HepG2 (cell line): ENCODE measurements around the gene TRIM8. TPM values are rescaled to one million over a fixed set of nuclear protein-coding genes. Genes with fewer than 3 reads are reported as not detected.

Source experiments
- ELF1 ChIP-seq: sonication (generic); formaldehyde crosslinking; IDR thresholded peaks from 2 replicates; pipeline ENCODE4 v1.4.0; 2020; ENCODE audit warnings: missing genetic modification reagents
- GABPA ChIP-seq, 2 experiments: IDR thresholded peaks; 2 replicates each; pipeline ENCODE4 v1.6.1; 2011 to 2016; ENCODE audit warnings: low read depth in 2 of 2, low read length in 1 of 2, missing biosample characterization in 1 of 2, missing genetic modification characterization in 1 of 2
- HMG20B ChIP-seq: conservative IDR thresholded peaks from 2 replicates; pipeline ENCODE4 v1.6.1; 2016; ENCODE audit warnings: missing genetic modification reagents, missing compliant biosample characterization
- KAT7 ChIP-seq: IDR thresholded peaks from 2 replicates; pipeline ENCODE4 v1.6.1; 2018; ENCODE audit warnings: borderline replicate concordance, missing compliant biosample characterization
- KLF12 ChIP-seq: sonication (generic); formaldehyde crosslinking; IDR thresholded peaks from 2 replicates; pipeline ENCODE4 v1.4.0; 2020; ENCODE audit warnings: missing genetic modification reagents, borderline replicate concordance
- MAFF ChIP-seq: IDR thresholded peaks from 2 replicates; pipeline ENCODE4 v1.6.1; 2011; ENCODE audit warnings: low read depth, low read length, improper control_type of control experiment
- MTA1 ChIP-seq: sonication (generic); formaldehyde crosslinking; IDR thresholded peaks from 2 replicates; pipeline ENCODE4 v1.4.0; 2020; ENCODE audit warnings: missing genetic modification reagents, mild to moderate bottlenecking, borderline replicate concordance
- PHF5A ChIP-seq: IDR thresholded peaks from one replicate; pipeline ENCODE4 v1.6.1; 2018; ENCODE audit warnings: low read depth, missing genetic modification reagents; ENCODE audit not compliant: unreplicated experiment
- SRY ChIP-seq: sonication (generic); formaldehyde crosslinking; IDR thresholded peaks from 2 replicates; pipeline ENCODE4 v1.8.0; 2022; ENCODE audit warnings: mild to moderate bottlenecking, missing genetic modification reagents
- TOPORS ChIP-seq: sonication (generic); formaldehyde crosslinking; IDR thresholded peaks from 2 replicates; pipeline ENCODE4 v1.8.0; 2023; ENCODE audit warnings: mild to moderate bottlenecking, missing genetic modification reagents
- ZFP82 ChIP-seq: sonication (generic); formaldehyde crosslinking; IDR thresholded peaks from 2 replicates; pipeline ENCODE4 v1.5.1; 2020; ENCODE audit warnings: mild to moderate bottlenecking, missing genetic modification reagents, borderline replicate concordance
- ZNF460 ChIP-seq: sonication (generic); formaldehyde crosslinking; IDR thresholded peaks from 2 replicates; pipeline ENCODE4 v1.5.1; 2020; ENCODE audit warnings: missing genetic modification reagents, mild to moderate bottlenecking, borderline replicate concordance
- polyA plus RNA-seq, 8 experiments: library from polyadenylated mRNA; depleted of rRNA in 3 of 8; stranded (reverse) in 7 of 8; unstranded in 1 of 8; fragments of >200 nt; fragmentation: Illumina TruSeq in 4 of 8; extraction: Trizol in 4 of 8; gene quantifications; 2 replicates each; pipeline versions ENCODE4 v1.2.1 to v1.2.3, GENCODE V29; 2011 to 2016; ENCODE audit warnings: low read depth in 4 of 8, missing spikeins in 1 of 8, mixed read lengths in 1 of 8; ENCODE audit not compliant: insufficient read depth in 1 of 8
- total RNA-seq, 5 experiments: library from RNA; depleted of rRNA; stranded (reverse); fragments of >200 nt; fragmentation: Illumina TruSeq; extraction: Trizol; gene quantifications; 2 replicates each; pipeline ENCODE4 v1.2.3, GENCODE V29; 2016; ENCODE audit warnings: low read depth in 1 of 5
- TF ChIP-seq, protein P1 (sequence below): sonication (generic); formaldehyde crosslinking; IDR thresholded peaks from 2 replicates; pipeline ENCODE4 v1.4.0; 2020; ENCODE audit warnings: missing genetic modification reagents
- TF ChIP-seq, protein P2 (sequence below): sonication (generic); formaldehyde crosslinking; IDR thresholded peaks from 2 replicates; pipeline ENCODE4; 2020; ENCODE audit warnings: missing genetic modification reagents, mild to moderate bottlenecking, borderline replicate concordance
- TF ChIP-seq, protein P3 (sequence below): sonication (generic); formaldehyde crosslinking; IDR thresholded peaks from 2 replicates; pipeline ENCODE4 v1.8.0; 2022; ENCODE audit warnings: mild to moderate bottlenecking, missing genetic modification reagents, moderate library complexity
- TF ChIP-seq, protein P4 (sequence below): sonication (generic); formaldehyde crosslinking; IDR thresholded peaks from 2 replicates; pipeline ENCODE4 v1.8.1; 2023; ENCODE audit warnings: mild to moderate bottlenecking, missing genetic modification reagents
- TF ChIP-seq, protein P5 (sequence below): sonication (generic); formaldehyde crosslinking; IDR thresholded peaks from 2 replicates; pipeline ENCODE4 v1.5.0; 2020; ENCODE audit warnings: mild to moderate bottlenecking, missing genetic modification reagents

TRIM8 gene
- total and polyA plus RNA-seq, 2 of the 13 experiments (the other 11 are each of a cell fraction or from before 2014, with no cell fraction given), result 38.9 to 66.5 TPM

DNA sequence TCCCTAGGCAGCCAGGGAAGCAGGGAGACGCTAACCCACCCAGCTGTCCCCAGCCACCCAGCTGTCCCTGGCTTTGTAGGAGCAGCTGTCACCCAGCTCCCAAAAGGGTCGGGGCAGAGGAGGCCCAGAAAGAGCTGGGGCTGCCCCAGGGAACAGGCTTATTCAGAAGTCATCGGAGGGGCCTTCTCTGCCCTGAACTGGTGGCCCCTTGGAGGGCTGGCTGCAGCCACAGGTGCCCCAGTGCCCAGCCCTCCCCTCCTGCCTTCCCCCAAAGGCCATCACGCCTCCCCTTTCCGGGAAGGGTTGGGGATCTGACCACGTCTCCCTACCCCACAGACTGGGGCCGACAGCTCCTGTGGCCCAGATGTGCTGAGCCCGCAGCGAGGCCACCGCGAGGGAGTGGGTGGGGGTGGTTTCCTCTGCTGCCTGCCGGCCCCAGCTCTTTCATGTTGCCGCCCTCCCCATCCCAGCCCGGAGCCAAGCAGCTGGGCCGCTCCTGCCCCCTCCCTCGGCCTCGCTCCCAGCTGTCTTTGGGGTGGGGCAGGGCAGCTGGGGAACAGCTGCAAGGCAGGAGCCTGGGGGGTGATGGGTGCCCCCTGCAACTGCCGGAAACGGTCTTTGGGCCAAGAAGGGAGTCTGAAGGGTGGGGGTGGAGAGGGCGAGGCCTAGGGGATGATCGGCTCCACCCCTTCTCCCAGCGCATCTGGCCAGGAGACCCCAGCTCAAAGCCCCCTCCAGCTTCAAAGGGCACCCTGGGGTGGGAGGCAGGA lies 16.8 kb downstream of the TRIM8 start (continued):
- TF ChIP-seq, protein P1, sequence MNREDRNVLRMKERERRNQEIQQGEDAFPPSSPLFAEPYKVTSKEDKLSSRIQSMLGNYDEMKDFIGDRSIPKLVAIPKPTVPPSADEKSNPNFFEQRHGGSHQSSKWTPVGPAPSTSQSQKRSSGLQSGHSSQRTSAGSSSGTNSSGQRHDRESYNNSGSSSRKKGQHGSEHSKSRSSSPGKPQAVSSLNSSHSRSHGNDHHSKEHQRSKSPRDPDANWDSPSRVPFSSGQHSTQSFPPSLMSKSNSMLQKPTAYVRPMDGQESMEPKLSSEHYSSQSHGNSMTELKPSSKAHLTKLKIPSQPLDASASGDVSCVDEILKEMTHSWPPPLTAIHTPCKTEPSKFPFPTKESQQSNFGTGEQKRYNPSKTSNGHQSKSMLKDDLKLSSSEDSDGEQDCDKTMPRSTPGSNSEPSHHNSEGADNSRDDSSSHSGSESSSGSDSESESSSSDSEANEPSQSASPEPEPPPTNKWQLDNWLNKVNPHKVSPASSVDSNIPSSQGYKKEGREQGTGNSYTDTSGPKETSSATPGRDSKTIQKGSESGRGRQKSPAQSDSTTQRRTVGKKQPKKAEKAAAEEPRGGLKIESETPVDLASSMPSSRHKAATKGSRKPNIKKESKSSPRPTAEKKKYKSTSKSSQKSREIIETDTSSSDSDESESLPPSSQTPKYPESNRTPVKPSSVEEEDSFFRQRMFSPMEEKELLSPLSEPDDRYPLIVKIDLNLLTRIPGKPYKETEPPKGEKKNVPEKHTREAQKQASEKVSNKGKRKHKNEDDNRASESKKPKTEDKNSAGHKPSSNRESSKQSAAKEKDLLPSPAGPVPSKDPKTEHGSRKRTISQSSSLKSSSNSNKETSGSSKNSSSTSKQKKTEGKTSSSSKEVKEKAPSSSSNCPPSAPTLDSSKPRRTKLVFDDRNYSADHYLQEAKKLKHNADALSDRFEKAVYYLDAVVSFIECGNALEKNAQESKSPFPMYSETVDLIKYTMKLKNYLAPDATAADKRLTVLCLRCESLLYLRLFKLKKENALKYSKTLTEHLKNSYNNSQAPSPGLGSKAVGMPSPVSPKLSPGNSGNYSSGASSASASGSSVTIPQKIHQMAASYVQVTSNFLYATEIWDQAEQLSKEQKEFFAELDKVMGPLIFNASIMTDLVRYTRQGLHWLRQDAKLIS (CRISPR knock-in tag), result no peak
- TF ChIP-seq GABPA (IDR thresholded peaks at IDR 0.05; ENCODE audit: low read depth, low read length), result no peak
- TF ChIP-seq GABPA (CRISPR knock-in tag; IDR thresholded peaks at IDR 0.05; ENCODE audit: low read depth), result no peak
- TF ChIP-seq ZNF460 (CRISPR knock-in tag), result no peak
- no peak for TF ChIP-seq SRY (CRISPR knock-in tag)
- TF ChIP-seq MTA1 (CRISPR knock-in tag), result peak; percentile 89; the same call in 1 of the 2 replicates
- TF ChIP-seq, protein P2, sequence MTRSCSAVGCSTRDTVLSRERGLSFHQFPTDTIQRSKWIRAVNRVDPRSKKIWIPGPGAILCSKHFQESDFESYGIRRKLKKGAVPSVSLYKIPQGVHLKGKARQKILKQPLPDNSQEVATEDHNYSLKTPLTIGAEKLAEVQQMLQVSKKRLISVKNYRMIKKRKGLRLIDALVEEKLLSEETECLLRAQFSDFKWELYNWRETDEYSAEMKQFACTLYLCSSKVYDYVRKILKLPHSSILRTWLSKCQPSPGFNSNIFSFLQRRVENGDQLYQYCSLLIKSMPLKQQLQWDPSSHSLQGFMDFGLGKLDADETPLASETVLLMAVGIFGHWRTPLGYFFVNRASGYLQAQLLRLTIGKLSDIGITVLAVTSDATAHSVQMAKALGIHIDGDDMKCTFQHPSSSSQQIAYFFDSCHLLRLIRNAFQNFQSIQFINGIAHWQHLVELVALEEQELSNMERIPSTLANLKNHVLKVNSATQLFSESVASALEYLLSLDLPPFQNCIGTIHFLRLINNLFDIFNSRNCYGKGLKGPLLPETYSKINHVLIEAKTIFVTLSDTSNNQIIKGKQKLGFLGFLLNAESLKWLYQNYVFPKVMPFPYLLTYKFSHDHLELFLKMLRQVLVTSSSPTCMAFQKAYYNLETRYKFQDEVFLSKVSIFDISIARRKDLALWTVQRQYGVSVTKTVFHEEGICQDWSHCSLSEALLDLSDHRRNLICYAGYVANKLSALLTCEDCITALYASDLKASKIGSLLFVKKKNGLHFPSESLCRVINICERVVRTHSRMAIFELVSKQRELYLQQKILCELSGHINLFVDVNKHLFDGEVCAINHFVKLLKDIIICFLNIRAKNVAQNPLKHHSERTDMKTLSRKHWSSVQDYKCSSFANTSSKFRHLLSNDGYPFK (CRISPR knock-in tag), result no peak; the same call in 1 of the 2 replicates
- no peak for TF ChIP-seq ZFP82 (CRISPR knock-in tag)
- TF ChIP-seq TOPORS (CRISPR knock-in tag), result peak; percentile 37; the same call in 1 of the 2 replicates
- TF ChIP-seq, protein P3, sequence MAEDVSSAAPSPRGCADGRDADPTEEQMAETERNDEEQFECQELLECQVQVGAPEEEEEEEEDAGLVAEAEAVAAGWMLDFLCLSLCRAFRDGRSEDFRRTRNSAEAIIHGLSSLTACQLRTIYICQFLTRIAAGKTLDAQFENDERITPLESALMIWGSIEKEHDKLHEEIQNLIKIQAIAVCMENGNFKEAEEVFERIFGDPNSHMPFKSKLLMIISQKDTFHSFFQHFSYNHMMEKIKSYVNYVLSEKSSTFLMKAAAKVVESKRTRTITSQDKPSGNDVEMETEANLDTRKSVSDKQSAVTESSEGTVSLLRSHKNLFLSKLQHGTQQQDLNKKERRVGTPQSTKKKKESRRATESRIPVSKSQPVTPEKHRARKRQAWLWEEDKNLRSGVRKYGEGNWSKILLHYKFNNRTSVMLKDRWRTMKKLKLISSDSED (CRISPR knock-in tag), result no peak
- TF ChIP-seq, protein P4, sequence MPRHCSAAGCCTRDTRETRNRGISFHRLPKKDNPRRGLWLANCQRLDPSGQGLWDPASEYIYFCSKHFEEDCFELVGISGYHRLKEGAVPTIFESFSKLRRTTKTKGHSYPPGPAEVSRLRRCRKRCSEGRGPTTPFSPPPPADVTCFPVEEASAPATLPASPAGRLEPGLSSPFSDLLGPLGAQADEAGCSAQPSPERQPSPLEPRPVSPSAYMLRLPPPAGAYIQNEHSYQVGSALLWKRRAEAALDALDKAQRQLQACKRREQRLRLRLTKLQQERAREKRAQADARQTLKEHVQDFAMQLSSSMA (CRISPR knock-in tag), result no peak
- peak; percentile 36; the same call in 1 of the 2 replicates for TF ChIP-seq ELF1 (CRISPR knock-in tag)
- TF ChIP-seq KLF12 (CRISPR knock-in tag), result no peak
- TF ChIP-seq MAFF, result peak; percentile 44; the same call in 1 of the 2 replicates
- no peak for TF ChIP-seq HMG20B (CRISPR knock-in tag)
- peak; percentile 27; the same call in 1 of the 2 replicates for TF ChIP-seq KAT7 (CRISPR knock-in tag)
- TF ChIP-seq, protein P5, sequence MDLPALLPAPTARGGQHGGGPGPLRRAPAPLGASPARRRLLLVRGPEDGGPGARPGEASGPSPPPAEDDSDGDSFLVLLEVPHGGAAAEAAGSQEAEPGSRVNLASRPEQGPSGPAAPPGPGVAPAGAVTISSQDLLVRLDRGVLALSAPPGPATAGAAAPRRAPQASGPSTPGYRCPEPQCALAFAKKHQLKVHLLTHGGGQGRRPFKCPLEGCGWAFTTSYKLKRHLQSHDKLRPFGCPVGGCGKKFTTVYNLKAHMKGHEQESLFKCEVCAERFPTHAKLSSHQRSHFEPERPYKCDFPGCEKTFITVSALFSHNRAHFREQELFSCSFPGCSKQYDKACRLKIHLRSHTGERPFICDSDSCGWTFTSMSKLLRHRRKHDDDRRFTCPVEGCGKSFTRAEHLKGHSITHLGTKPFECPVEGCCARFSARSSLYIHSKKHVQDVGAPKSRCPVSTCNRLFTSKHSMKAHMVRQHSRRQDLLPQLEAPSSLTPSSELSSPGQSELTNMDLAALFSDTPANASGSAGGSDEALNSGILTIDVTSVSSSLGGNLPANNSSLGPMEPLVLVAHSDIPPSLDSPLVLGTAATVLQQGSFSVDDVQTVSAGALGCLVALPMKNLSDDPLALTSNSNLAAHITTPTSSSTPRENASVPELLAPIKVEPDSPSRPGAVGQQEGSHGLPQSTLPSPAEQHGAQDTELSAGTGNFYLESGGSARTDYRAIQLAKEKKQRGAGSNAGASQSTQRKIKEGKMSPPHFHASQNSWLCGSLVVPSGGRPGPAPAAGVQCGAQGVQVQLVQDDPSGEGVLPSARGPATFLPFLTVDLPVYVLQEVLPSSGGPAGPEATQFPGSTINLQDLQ (CRISPR knock-in tag), result no peak
- no peak for TF ChIP-seq PHF5A (CRISPR knock-in tag)
